ENCODE results near the gene ACAD8. TPM values are rescaled to one million over a fixed set of nuclear protein-coding genes. Genes with fewer than 3 reads are reported as not detected.

ACAD8 gene
- total RNA-seq, 1 experiment from 2014 or later = 25.9 TPM

GRCh38 chr11:134289789-134290188 lies 36.4 kb downstream of the ACAD8 start:
- DNase-seq (ENCODE audit: low spot score) = no peak

- no peak for DNase-seq (ENCODE audit: low spot score)
Measured at GRCh38 chr11:134290646-134291045, 37.3 kb downstream of the ACAD8 start.

GRCh38 chr11:134291196-134291595 lies 37.8 kb downstream of the ACAD8 start:
- DNase-seq (ENCODE audit: low spot score) = no peak

- DNase-seq (ENCODE audit: low spot score) = no peak
Measured at GRCh38 chr11:134292661-134293060, 39.3 kb downstream of the ACAD8 start.

GRCh38 chr11:134293119-134294113 lies 40.0 kb downstream of the ACAD8 start:
- no peak for DNase-seq (ENCODE audit: low spot score)

- DNase-seq (ENCODE audit: low spot score) = no peak
Measured at GRCh38 chr11:134294664-134295063, 41.3 kb downstream of the ACAD8 start.

- no peak for DNase-seq (ENCODE audit: low spot score)
Measured at GRCh38 chr11:134312223-134312622, 58.9 kb downstream of the ACAD8 start.

- DNase-seq (ENCODE audit: low spot score) = no peak
Measured at GRCh38 chr11:134312807-134313206, 59.4 kb downstream of the ACAD8 start.

GRCh38 chr11:134313379-134313778 lies 60.0 kb downstream of the ACAD8 start:
- DNase-seq (ENCODE audit: low spot score) = no peak

GRCh38 chr11:134313821-134314607 lies 60.6 kb downstream of the ACAD8 start:
- no peak for DNase-seq (ENCODE audit: low spot score)

Other genes with a start within 250 kb of the ACAD8 start
- not detected in 2 replicates for gene JAM3, start 184.5 kb upstream of the ACAD8 start, total RNA-seq (2014; rRNA removed; shearing (Covaris generic))
- gene NCAPD3, start 29.6 kb upstream of the ACAD8 start, total RNA-seq (2014; rRNA removed; shearing (Covaris generic)) = 57.0 and 66.3 TPM in 2 replicates
- gene VPS26B, start 28.9 kb upstream of the ACAD8 start, total RNA-seq (2014; rRNA removed; shearing (Covaris generic)) = 39.2 and 45.1 TPM in 2 replicates
- gene THYN1, start 216 bp upstream of the ACAD8 start, total RNA-seq (2014; rRNA removed; shearing (Covaris generic)) = 45.5 and 47.8 TPM in 2 replicates
- not detected in 2 replicates for gene GLB1L3, start 22.8 kb downstream of the ACAD8 start, total RNA-seq (2014; rRNA removed; shearing (Covaris generic))
- gene GLB1L2, start 78.4 kb downstream of the ACAD8 start, total RNA-seq (2014; rRNA removed; shearing (Covaris generic)) = 77.4 and 79.0 TPM in 2 replicates
- gene B3GAT1, start 158.7 kb downstream of the ACAD8 start, total RNA-seq (2014; rRNA removed; shearing (Covaris generic)) = 0.23 TPM in 1 of 2 replicates, not detected in the other